CD4-positive, alpha-beta T cell treated with Interleukin-6 for 4 hours (primary cell): ENCODE measurements around the gene ADAM22.

Experiments used
- DNase-seq: peaks from one replicate; pipeline ENCODE4 v3.0.0-alpha.2; 2020; ENCODE audit warnings: mixed read lengths

The ADAM22 gene

DNA sequence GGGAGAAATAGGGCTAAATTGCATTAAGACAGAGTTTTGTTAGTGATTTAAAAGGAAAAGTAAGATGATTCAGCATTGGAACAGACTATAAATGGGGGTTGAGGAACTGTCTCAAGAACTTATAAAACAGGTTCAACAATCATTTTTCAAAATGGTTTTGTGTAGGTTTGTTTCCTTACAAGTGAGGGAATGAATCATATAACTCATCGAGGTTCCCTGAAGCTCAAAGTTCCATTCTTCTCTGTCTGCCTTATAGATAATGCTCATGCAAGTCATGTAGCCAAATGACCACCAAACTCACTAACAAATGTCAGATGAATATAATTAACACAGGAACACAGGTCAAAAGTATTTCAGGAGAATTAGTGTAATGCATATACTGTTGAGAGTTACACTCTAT lies 27.7 kb downstream of the ADAM22 start:
- no peak for DNase-seq

DNA sequence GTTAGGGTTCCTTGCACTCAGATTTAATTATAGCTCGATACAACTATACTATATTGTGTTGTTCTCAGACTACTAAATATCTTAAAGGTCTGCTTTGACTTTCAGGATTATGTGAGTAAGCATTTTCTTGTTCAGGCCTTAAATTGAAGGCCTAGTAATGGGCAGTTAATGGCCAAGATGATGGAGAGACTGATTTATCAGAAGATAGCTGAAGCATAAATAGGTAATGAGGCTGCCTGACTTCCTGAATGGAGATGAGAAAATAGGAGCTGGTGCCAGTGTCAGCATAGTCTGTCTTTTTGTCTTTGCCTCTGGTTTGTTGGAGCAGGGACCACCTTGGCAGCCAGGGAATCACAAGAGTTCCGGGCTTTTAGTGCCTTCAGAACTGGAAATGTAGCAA lies 32.2 kb downstream of the ADAM22 start:
- no peak for DNase-seq

DNA sequence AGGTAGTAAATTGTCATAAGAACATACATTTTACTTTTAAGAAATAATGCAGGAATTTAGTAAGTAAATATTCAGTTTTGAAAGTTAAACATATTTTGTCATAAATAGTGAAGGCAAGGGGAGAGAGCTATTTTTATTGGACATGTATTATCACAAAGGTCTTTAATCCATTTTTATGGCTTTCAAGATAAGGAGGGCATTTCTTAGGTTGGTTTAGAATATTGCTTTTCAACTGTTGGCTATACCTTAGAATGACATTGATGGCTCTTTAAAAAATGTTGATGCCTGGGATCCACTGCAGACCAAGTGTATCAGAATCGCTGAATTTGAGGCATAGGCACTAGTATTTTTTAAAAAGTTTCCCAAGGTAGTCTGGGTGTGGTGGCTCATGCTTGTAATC lies 34.0 kb downstream of the ADAM22 start:
- DNase-seq, result no peak

DNA sequence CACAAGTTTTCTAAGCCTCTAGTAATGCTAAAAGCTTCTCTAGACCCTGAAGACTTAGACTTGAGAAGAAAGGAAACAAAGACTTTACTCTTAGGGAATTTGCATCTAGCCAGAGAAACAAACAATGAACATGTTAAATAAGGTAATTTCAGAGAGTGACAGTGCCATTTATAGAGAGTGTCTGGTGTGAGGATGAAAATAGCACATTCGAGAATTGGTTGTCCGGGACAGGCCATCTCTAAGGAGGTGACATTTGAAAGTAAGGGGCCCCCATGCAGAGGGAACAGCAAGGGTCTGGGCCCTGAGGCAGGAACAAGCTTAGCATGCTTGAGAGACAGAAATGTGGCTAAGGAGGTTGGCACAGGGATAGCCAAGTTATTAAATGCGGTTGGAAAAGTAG lies 48.1 kb downstream of the ADAM22 start:
- no peak for DNase-seq

DNA sequence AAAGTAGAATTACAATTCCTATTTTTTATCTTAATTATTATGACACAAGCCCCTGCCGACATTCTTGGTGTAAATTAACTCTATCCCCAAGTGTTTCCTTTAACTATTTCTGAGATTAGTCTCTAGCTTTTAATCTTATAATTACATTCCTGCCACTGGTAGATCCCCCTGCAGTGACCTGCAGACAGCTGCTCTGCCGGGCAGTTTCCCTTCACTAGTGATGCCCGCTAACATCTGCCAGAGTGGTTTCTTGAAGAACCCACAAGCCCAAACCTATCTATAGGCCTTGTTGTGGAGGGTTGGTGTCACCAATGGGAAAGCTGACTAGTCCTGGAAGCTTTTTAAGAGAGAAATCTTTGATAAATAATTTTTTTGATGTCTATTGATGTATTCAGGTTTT lies 50.0 kb downstream of the ADAM22 start:
- no peak for DNase-seq

DNA sequence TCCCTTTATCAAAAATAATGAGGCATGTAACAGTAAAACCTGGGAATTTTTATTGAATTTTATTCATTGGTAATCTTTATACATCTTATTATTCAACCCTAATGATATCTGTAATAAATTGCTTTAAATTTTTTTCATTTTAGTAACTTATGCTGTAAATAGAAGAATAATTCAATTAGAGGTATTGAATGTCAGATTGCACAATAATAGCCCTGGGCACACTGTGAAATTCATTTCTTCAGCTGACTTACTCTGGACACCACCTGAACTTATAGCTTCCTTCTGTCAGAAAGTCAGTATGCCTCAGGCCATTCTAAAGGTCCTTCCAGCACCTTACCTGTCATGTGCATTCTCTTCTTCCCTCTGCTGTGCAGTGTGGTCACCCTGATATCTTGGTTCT lies 59.2 kb downstream of the ADAM22 start:
- no peak for DNase-seq

DNA sequence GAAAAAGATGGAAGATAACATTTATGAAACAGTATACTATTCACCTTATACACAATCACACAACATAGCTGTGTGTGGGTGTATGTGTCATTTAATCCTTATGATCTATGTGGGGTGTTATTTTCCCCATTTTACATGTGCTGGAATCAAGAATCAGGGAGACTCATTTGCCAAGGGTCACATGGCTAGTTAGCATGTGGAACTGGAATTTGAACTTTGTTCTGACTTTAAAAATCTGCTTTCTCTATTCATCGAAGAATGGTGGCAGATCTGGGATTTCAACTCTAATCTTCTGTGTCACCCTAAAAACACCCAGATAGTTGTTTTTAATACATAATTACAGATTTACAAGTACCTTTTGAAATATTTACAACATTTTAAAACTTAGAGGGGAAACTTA lies 65.2 kb downstream of the ADAM22 start:
- DNase-seq, result no peak

DNA sequence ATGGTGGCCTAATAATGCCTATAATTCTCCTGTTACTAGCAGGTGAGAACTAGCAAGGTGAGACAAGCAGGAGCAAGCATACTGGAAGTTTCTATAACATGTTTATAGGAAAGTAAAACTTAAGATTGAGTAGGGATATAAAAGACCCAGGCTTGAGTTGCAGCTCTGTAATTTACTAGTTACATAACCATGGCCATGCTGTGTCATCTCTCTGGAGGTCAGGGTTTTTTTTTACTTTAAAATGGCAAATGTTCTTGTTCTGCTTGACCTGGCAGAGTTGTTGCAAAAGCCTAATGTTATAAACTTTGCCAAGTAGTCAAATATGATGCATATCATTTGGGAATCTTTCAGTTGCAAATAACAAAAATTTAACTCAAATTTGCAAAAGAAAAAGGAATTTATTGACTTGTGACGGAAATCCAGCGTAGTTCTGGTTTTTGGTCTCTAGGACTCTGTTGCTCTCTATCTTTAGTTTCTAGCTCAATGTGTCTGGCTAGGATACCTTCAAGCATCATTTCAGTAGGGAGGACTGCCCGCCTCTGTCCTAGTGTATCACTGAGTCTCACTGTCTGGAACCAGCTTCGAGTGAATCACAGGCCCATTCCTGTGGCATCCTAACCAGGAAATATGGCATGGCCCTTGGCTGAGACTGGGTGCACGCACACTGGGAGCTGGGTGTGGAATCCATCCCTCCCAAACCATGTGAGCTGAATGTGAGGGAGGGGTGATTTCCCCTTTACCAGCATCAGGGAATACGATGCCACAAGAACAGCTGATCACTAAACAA lies 67.9 kb downstream of the ADAM22 start:
- no peak for DNase-seq

DNA sequence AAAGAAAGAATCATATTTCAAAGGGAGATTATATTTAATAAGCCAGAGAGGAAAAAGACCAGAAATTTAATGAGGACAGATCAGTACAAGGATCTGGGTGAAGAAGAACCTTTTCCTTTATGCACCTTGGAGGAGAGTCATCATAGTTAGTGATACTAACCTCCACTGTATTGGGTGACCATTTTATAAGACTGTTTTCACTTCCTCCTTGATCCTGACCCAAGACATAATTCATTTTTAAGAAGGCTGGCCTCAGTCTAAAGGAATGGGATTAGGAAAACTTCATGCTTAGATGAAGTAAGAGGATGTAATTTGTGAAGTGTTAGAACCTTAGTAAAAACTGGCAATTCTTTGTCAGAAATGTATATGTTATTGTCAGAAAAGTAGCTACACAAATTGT lies 68.6 kb downstream of the ADAM22 start:
- no peak for DNase-seq

DNA sequence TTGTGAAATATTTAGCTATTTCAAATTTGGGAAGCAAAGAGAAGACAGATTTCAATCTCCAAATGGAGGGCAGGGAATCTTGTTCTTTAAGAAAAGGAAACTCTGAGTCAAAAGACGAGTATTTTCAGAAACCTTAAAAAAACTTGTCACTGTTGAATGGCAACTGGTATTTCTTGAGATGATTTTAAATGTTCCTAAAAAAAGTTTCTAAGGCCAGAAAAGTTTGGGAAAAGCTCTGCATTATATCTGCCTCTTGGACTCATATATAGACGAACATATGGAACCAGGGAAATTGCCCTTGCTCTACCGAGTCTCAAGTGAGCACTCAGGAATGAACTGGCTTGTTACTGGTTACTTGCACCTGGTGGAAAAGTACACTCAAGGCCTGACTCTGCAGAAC lies 69.5 kb downstream of the ADAM22 start:
- no peak for DNase-seq

DNA sequence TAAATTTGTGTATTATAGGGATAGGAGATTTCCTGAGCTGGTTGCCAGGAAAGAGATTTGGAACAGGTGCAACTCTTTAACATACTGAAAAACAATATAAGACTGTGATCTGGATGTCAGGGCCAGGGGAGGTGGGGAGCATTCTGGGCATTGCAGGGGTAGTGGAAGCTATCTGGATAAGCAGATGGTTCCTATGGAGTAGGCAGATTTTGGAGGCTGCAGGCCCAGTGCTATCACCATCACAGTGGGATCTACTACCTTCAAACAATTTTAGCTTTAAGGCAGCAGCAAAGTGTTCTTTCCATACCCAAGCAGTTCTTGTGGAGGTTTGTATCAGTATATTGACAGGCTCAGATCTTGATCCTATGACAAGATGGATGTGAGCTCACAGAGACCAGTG lies 71.1 kb downstream of the ADAM22 start:
- no peak for DNase-seq

DNA sequence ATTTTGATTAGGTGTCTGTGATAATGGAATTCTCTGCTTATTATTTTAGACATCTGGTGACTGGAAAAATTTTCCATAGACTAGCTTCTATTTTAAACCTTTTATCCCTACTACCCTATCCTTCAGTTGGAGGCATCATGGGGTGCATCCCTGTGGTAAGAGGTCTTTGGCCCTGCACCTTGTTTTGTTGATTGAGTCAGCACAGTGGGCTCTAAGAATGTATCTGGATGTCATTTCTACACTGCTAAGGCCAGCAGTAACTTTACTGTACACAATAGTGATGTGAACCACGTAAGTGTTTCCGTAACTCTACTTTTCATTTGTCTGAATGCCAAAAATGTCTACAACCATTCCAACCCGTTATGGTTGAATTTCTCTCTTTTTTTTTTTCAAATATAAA lies 75.6 kb downstream of the ADAM22 start:
- no peak for DNase-seq

DNA sequence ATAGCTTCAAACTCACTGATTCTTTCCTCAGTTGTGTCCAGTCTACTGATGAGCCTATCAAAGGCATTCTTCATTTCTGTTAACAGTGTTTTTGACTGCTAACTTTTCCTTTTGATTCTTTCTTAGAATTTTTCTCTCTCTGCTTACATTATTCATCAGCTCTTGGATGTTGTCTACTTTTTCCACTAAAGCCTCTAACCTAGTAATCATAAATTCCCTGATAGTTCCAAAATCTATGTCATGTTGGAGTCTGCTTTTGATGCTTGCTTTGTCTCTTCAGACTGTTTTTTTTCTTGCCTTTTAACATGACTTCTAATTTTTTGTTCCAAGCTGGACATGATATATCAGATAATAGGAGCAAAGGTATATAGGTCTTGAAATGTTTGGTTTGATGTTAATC lies 78.0 kb downstream of the ADAM22 start:
- DNase-seq, result no peak

DNA sequence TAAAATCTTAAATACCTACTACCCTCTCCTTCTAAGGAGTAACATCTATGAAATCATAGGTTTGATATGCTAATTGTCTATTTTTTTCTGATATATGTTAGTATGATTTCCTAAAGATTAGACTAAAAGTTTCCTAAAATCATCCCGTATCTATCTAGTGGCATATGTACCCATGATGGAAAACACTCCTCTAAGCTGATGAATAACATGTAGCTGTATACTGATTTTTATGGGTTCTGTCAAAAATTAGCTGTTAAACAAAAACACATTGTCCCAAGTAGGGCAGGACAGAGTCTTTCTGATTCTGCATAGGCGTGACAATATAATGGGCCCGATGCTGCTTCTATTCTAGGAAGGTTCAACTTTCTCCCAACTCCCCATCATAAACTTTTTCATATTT lies 79.9 kb downstream of the ADAM22 start:
- no peak for DNase-seq

DNA sequence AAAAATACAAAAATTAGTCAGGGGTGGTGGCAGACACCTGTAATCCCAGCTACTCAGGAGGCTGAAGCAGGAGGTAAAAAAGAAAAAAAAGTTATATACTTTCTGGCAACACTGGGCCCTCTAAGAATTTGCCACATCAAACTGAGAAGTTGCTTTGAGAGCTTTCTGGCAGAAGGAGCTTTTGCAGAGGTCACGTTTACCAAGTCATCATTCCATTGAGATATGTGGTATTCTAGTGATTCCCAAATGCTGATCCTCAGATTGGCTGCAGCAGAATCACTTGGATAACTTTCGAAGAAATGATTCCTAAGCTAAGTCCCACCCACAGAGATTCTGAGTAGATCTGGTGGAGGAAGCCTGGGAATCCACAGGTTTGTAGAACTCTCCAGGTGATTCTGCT lies 80.5 kb downstream of the ADAM22 start:
- DNase-seq, result no peak

DNA sequence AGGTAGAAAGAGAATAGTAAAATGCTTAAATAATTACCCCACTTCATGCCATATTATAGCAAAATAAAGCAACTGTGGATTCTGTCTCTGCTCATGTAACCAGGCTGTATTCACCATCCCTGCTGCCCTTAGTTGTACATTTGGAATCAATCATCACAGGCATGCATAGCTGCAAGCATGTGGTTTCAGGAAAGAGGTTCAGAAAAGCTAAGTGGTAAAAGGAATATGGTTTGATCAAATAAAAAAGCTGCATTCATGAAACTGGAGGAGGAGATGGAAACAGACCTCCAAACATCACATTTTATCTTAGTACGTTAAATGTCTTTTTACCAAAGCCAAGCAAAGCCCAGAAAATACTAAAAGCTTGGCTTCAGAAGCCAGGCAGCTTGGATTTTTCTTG lies 81.3 kb downstream of the ADAM22 start:
- DNase-seq, result no peak

DNA sequence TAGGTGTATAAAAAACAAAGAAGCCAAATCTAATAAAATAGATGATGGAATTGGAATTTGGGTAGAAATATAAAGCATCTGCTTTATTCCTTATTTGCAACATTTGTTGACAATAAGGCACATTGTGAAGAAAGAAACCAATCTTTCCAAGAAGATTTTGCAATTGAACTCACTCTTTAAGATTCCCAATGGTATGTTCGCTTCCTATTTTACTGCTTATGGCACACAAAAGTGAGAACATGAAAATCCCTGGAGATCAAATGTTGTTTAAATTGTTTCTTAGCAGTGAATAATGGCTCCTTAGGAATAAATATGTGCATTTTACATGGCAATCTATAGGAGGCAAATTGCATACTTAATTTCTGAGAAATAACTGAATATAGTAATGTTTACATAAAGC lies 84.5 kb downstream of the ADAM22 start:
- DNase-seq, result no peak

DNA sequence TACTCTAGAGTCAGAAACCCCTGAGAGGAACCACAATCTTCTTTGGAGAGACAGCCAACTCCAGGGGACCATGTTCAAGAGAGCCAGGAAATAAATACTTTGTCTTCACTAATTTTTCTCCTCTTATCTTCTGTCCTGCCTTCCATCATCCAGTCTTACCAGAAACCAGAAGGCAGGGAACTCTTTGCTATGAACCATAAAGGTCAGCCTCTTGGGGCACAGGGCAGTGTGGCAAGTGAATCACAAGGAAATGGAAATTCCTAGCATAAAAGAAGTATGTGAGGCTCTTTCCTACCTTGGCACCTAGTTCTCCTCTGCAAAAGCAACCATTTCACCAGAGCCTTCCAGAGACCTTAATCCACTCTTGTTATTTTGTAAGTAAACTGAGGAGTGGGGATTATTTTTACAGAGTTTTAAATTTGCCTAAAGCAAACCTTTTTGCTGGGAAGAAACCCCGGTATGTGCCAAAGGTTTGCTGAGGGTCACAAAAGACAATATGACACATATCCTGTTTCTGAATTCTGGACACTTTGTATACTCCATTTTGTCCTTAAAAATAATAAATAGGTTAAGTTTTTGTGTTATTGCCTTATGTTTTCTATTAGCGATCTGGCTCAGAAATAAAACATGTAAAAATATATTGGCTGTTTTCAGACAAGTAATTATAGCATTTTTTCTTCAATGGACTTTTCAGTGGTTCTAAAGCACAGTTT lies 87.1 kb downstream of the ADAM22 start:
- DNase-seq, result no peak

DNA sequence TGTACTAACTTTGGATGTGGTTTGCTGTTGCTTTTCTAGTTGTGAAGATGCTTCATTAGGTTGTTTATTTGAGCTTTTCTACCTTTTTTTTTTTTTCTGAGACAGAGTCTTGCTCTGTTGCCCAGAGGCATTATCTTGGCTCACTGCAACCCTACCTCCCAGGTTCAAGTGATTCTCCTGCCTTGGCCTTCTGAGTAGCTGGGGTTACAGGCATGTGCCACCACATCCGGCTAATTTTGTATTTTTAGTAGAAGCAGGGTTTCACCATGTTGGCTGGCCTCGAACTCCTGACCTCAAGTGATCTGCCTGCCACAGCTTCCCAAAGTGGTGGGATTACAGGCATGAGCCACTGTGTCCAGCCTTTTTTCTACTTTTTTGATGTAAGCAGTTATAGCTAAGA lies 93.7 kb downstream of the ADAM22 start:
- no peak for DNase-seq

DNA sequence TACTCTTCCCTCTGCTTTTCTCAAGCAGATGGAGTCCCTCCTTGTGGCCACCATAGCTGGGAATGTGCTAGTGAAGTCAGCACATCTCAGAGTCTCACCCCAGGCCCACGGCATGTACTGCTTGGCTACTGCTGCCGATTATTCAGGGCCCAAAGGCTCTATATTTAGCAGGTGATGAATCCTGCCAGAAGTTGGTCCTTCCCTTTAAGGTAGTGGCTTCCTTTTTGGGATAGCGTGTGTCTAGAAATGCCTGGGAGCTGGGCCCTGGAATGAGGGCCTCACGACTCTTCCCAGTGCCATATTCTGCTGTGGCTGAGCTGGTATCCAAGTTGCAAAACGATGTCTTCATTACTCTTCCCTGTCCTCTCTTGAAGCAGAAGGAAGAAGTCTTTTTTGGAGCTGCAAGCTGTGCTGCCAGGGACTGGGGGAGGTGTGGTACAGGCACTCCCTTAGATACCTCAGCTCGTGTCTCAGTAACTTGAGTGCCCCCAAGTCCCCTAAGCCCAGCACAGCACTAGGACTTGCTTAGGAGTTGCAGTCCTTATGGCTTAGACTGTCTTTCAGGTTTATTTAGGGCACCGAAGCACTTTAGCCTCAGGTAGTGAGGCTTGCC lies 100.1 kb downstream of the ADAM22 start:
- DNase-seq, result no peak

DNA sequence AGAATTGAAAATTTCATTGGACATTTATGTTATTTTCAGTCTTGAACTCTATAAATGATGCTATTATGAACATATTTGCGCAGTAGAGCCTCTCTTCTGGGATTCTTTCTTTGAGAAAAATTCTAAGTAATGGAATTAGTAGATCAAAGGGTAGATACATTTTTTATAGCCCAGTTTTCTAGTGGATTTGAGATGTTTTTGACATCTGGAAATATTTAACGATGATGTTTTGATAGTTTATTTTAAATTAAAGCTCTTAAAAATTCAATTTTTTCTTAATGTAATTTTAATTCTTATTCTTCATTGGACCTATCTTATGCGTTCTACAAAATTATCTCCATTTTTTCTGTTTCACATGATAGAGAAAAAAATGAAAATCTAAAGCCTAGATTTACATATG lies 103.0 kb downstream of the ADAM22 start:
- DNase-seq, result no peak

DNA sequence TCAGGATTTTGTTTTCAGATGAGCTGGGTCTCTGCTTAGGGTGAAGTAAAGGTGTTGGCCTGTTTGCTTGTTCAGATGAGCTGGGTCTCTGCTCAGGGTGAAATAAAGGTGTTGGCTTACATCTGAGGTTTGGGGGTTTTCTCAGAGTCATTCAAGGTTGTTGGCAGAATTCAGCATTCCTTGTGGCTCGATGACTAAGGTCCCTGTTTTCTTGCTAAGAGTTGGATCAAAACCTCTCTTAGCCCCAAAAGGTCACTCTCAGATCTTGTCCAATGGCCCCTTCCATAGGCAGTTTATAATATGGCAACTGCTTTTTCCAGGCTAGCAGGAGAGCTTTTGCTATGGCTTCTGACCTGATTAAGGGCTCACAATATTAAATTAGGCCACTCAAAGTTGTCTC lies 106.6 kb downstream of the ADAM22 start:
- DNase-seq, result no peak

DNA sequence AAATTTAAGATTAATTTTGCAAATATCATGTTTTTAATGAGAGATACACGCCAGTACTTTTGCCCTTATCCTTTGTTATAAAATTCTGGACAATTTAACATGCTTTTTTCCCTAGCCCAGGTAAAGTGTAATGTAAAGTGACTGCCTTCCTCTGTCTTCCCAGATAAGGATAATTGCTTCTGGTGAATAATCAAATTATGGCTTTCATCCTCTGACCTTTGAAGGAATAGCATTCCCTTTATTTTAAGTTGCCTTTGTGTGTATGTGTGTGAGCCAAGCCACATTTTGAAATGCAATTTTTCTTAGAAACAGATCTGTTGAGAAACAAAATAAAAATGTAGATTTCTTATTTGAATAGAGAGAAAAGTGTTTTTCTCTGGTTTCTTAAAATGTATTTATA lies 107.5 kb downstream of the ADAM22 start:
- DNase-seq, result no peak

DNA sequence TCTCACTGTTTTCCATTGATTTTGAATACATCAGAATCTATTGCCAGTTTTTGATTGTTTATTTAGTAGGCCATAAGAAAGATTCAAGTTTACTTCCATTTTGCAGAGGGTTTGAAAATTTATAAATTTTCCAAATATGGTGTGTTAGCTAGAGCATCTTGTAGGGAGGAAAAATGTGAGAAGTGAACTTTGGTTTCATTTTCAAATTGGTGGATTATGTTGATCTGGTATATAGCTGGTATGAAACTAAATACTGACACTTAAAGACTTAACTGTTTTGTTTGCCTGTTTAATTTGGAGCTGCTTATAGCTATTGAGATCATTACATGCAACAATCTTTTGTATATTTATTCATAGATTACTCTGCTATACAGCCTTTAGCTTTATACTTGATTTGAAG lies 108.1 kb downstream of the ADAM22 start:
- DNase-seq, result no peak
